ENCODE data around the gene NCS1. TPM values are rescaled to one million over a fixed set of nuclear protein-coding genes. Genes with fewer than 3 reads are reported as not detected.

Gene NCS1
- total and polyA plus RNA-seq, 5 experiments from 2014 or later = 0.30 TPM; not detected in 4

DNA sequence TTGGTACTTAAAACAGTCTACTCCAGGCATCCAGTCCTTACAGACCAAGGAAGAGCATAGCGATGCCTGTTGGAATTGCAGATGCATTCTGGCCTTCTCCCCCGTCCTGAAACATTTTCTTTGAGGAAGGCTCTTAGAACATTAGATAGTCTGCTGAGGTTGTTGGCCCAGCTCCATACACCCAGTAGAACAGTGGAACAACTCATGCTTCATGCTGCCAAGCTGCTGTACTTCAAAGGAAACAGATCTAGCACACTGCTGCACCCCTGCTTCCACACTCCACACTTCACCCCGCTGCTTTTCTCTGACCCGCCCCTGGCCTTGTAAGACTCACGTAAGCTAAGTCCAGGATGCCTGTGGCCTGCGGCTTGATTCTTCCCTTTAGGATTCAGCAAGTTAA is 33.4 kb upstream of the NCS1 start:
- peaks cover 5 to 30% (median 16%) of the 10 kb centered on the region in 3 donors for H3K36me3 Mint-ChIP-seq
- ATAC-seq (peak; percentile 84 to 93), DNase-seq (peak in 6 of 10 donors; percentile 8 to 43 (median 21))
- no peaks in the 10 kb centered on the region for H3K9me3 Mint-ChIP-seq
- POLR2A ChIA-PET = no interaction called here
- peak overlapping the region in 9 of 10 donors; percentile 17 to 75 (median 55) for H3K27ac Mint-ChIP-seq
- H3K27me3 Mint-ChIP-seq = peaks cover 0 to 5% (median 2%) of the 10 kb centered on the region in 5 donors
- peaks cover 22 to 62% (median 44%) of the 10 kb centered on the region in 4 donors for H3K4me1 Mint-ChIP-seq
- peak overlapping the region in 8 of 10 donors; percentile 42 to 69 (median 51) for H3K4me3 Mint-ChIP-seq

DNA sequence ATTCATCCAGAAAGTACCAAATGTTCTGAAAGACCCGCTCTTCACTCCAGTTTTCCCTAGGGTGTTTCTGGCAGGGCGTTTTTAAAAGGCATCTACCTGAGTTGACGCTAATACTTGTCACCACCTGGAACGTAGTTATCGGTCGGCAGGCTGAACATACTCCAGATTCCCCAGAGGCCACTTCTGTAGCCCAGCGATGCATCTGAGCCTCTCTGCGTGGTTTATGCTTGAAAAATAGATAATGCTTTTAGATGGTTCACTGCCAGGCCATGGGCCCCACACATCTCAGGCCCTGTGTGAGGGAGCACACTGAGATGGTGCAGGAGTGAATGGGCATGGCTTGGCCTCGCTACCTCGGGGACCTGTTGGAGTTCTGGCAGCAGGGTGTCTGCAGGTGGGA is 33.0 kb upstream of the NCS1 start:
- Mint-ChIP-seq H3K9me3 (no peaks in the 10 kb centered on the region), H3K27me3 (peaks cover 3 to 10% (median 6%) of the 10 kb centered on the region in 5 donors), H3K4me1 (peaks cover 26 to 66% (median 48%) of the 10 kb centered on the region in 4 donors), H3K4me3 (peak overlapping the region in 5 of 10 donors; percentile 42 to 69 (median 52)), H3K27ac (peak overlapping the region in 5 of 10 donors; percentile 47 to 75 (median 70)), H3K36me3 (peaks cover 5 to 27% (median 16%) of the 10 kb centered on the region in 3 donors)
- POLR2A ChIA-PET = no interaction called here
- DNase-seq (no peak), ATAC-seq (no peak)

DNA sequence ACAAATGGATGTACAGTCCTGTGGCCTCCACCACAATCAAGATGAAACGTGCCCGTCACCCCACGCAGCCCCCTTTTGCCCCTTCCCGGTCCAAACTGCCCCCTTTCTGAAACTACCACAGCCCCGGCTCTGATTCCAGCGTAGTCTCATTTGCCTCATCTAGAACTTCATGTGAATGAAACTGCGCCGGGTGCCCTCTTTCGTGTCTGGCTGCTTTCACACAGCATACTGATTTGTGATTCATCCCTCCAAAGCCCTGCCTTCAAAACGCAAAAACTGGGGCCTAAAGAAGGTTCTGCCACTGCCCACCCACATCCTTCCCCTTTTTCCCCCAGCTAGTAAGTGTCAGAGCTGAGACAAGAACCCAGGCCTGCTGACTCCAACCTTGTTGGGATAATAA is 31.5 kb upstream of the NCS1 start:
- H3K27me3 Mint-ChIP-seq = peaks cover 4 to 17% (median 12%) of the 10 kb centered on the region in 5 donors
- peaks cover 26 to 66% (median 51%) of the 10 kb centered on the region in 4 donors for H3K4me1 Mint-ChIP-seq
- no peaks in the 10 kb centered on the region for H3K9me3 Mint-ChIP-seq
- DNase-seq (no peak), ATAC-seq (no peak)
- peaks cover 0 to 19% (median 6%) of the 10 kb centered on the region in 3 donors for H3K36me3 Mint-ChIP-seq
- POLR2A ChIA-PET = no interaction called here
- H3K4me3 Mint-ChIP-seq = peak overlapping the region in 6 of 10 donors; percentile 9 to 74 (median 28)
- peak overlapping the region in 4 of 10 donors; percentile 31 to 88 (median 58) for H3K27ac Mint-ChIP-seq

DNA sequence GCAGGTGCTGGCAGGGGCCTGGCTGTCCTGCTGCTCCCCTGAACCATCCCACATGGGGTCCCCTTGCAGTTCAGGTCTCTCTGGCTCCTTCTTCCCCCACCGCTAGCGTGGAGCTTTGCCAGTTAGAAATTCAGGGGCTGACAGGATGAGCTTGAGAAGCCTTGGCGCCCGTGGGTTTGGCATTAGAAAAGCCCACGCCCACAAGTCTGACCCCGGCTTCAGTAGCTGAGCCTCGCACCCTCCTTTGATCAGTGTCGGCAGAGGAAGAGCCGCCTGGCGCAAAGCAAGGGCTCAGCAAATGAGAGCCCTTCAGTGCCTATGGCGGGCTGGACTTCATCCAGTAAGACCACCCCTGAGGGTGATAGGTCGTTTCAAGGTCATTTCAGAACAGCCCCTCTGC is 30.1 kb upstream of the NCS1 start:
- ATAC-seq = no peak

DNA sequence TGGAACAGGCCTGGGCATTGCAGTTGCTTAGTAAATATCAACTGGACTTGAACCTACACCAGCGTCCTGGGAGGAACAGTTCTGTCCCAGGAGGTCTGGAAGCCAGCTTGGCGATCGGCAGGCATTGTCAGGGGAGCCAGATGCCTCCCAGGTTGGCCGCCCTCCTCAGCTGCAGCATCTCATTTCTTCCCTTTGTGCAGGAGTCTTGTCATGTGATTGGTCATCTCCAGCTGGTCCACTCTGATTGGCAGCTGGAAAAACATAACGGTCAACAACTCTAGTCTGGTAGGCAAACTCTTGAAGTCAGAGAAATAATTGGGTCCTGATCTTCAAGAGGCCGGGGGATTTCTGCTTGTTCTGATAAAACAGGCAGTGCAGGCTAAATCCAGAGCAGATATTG is 29.6 kb upstream of the NCS1 start:
- H3K4me1 Mint-ChIP-seq = peaks cover 24 to 58% (median 48%) of the 10 kb centered on the region in 4 donors
- peak overlapping the region in 2 of 10 donors; percentile 4 to 7 for H3K27ac Mint-ChIP-seq
- H3K9me3 Mint-ChIP-seq = no peaks in the 10 kb centered on the region
- POLR2A ChIA-PET = interaction anchor here (0.6 to 1.5 kb wide), 2 partner anchors 11 to 14 kb away, joined by 4 to 6 read pairs; no protein-coding TSS in a partner anchor
- peaks cover 6 to 31% (median 19%) of the 10 kb centered on the region in 5 donors for H3K27me3 Mint-ChIP-seq
- H3K4me3 Mint-ChIP-seq = no peak overlapping the region
- DNase-seq (no peak), ATAC-seq (no peak)
- H3K36me3 Mint-ChIP-seq = peaks cover 0 to 2% (median 0%) of the 10 kb centered on the region in 3 donors

More for the DNA sequence above, 30.1 kb upstream of the NCS1 start:
- POLR2A ChIA-PET = interaction anchor here (0.6 to 1.5 kb wide), 2 partner anchors 11 to 14 kb away, joined by 4 to 6 read pairs; no protein-coding TSS in a partner anchor
- no peak overlapping the region for H3K27ac Mint-ChIP-seq
- peaks cover 0 to 6% (median 0%) of the 10 kb centered on the region in 3 donors for H3K36me3 Mint-ChIP-seq
- no peak overlapping the region for H3K4me3 Mint-ChIP-seq
- peaks cover 24 to 60% (median 48%) of the 10 kb centered on the region in 4 donors for H3K4me1 Mint-ChIP-seq
- no peak for DNase-seq
- H3K9me3 Mint-ChIP-seq = no peaks in the 10 kb centered on the region
- peaks cover 6 to 30% (median 19%) of the 10 kb centered on the region in 5 donors for H3K27me3 Mint-ChIP-seq

DNA sequence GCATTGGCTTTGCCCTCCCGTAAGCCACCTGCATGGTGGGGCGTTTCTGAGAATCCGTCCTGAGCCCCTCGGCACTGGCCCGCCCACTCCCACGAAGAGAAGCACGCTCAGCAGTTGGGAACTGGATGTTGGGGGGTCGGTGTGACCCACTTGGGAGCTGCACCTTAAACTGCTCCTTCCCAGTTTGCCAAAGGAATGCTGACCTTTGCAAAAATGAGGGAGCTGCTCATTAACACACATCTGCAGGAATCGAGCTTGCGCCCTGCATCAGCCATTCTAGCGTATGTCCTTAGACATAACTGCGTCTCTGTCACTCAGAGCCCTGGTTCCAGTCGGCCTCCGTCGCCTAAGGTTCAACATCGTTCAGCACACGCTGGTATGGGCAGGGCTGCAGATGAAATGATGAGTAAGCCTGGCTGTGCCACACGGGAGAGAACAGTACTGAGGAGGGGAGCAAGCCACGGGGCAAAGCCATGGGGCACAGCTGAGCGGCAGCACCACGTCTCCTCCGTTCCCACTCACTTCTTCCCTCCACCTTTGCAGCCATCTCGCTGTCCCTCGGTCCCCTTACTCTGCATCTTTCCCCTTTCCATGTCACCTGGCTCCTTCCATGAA is 28.8 kb upstream of the NCS1 start:
- Mint-ChIP-seq H3K4me1 (peaks cover 22 to 53% (median 43%) of the 10 kb centered on the region in 4 donors), H3K4me3 (peak overlapping the region in 9 of 10 donors; percentile 44 to 78 (median 61)), H3K36me3 (no peaks in the 10 kb centered on the region), H3K27me3 (peaks cover 6 to 31% (median 19%) of the 10 kb centered on the region in 5 donors), H3K9me3 (no peaks in the 10 kb centered on the region), H3K27ac (peak overlapping the region in 5 of 10 donors; percentile 19 to 56 (median 27))
- no peak for DNase-seq
- peak in 1 of 2 donors; percentile 21 for ATAC-seq
- POLR2A ChIA-PET = interaction anchor here (1.1 kb wide), 1 partner anchor 8 kb away, joined by 4 read pairs; no protein-coding TSS in a partner anchor

DNA sequence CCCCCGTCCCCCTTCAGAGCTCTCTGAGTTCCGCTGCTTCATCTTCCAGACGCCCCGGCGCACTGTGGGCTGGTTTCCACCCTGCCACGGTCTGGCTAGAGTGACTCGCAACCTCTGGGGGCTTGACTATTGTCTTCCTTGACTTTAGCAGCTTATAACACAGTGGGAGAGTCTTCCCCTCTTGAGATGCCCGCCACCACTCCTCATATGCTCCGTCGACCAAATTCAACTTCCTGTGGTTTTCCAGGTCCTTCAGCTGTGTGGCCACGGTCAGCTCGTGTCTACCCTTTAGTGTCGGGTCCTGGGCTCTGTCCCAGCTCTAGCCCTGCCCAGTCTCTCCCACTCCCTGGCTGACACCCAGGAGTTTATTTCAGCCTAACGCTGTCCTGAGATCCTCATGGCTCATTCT is 28.2 kb upstream of the NCS1 start:
- Mint-ChIP-seq H3K36me3 (no peaks in the 10 kb centered on the region), H3K27ac (peak overlapping the region in 5 of 10 donors; percentile 25 to 68 (median 49)), H3K27me3 (peaks cover 6 to 31% (median 19%) of the 10 kb centered on the region in 5 donors), H3K9me3 (no peaks in the 10 kb centered on the region), H3K4me3 (peak overlapping the region in 9 of 10 donors; percentile 44 to 78 (median 61)), H3K4me1 (peaks cover 16 to 47% (median 38%) of the 10 kb centered on the region in 4 donors)
- DNase-seq = peak in 2 of 10 donors; percentile 18 to 24
- ATAC-seq = peak; percentile 54 to 61
- POLR2A ChIA-PET = interaction anchor here (1.1 kb wide), 1 partner anchor 9 kb away, joined by 4 read pairs; no protein-coding TSS in a partner anchor

DNA sequence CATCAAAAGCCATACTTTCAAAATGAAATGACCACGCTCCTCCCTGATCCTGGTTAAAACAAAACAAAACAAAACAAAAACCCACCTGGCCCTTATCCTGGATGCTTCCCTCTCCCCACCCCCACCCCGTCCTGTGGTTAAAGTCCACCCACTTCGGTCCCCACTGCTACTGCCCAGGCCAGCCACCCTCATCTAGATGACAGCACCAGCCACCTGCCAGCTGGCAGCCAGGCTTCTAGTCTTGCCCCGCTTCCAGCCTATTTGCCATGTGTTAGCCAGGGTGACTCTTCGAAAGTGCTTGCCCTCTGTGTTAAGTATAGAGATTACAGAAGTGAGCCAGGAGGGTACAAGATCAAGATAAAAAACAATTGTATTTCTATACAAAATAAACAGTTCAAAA is 27.5 kb upstream of the NCS1 start:
- DNase-seq (no peak), ATAC-seq (no peak)
- Mint-ChIP-seq H3K4me1 (peaks cover 13 to 39% (median 31%) of the 10 kb centered on the region in 4 donors), H3K27me3 (peaks cover 6 to 31% (median 19%) of the 10 kb centered on the region in 5 donors), H3K9me3 (no peaks in the 10 kb centered on the region), H3K36me3 (no peaks in the 10 kb centered on the region), H3K27ac (peak overlapping the region in 1 of 10 donors; percentile 51), H3K4me3 (peak overlapping the region in 3 of 10 donors; percentile 38 to 78 (median 53))
- POLR2A ChIA-PET = no interaction called here

DNA sequence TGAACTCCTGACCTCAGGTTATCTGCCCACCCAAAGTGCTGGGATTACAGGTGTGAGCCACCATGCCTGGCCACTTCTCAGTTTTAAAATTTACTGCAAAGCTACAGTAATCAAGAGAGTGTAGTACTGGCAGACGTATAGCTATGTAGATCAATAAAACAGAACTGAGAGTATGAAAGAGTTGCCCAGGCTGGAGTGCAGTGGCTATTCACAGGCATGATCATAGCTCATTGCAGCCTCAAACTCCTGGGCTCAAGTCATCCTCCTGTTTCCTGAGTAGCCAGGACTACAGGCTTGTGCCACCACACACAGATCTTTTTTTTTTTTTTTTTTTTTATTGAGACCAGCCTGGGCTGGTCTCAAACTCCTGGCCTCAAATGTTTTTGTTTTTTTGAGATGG is 26.5 kb upstream of the NCS1 start:
- H3K27ac Mint-ChIP-seq = peak overlapping the region in 1 of 10 donors; percentile 27
- no peaks in the 10 kb centered on the region for H3K9me3 Mint-ChIP-seq
- POLR2A ChIA-PET = no interaction called here
- DNase-seq (no peak), ATAC-seq (no peak)
- H3K27me3 Mint-ChIP-seq = peaks cover 6 to 31% (median 19%) of the 10 kb centered on the region in 5 donors
- peaks cover 11 to 30% (median 21%) of the 10 kb centered on the region in 4 donors for H3K4me1 Mint-ChIP-seq
- H3K4me3 Mint-ChIP-seq = no peak overlapping the region
- no peaks in the 10 kb centered on the region for H3K36me3 Mint-ChIP-seq

DNA sequence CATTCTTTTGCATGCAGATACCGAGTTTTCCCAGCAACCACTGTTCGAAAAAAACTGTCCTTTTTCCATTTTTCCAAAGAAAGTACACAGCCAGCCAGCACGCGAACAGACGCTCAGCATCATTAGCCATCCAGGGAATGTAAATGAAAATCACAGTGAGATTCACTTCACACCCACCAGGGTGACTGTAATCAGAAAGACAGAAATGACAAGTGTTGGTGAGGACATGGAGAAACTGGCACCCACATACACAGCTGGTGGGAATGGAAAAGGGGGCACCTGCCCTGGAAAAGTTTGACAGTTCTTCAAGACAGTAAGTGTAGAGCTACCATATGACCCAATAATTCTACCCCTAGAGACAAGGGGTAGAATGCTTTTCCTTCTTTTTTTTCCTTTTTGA is 25.0 kb upstream of the NCS1 start:
- ATAC-seq = no peak
- Mint-ChIP-seq H3K27ac (no peak overlapping the region), H3K27me3 (peaks cover 6 to 31% (median 19%) of the 10 kb centered on the region in 5 donors), H3K4me3 (no peak overlapping the region), H3K9me3 (no peaks in the 10 kb centered on the region), H3K36me3 (no peaks in the 10 kb centered on the region), H3K4me1 (peaks cover 9 to 16% (median 13%) of the 10 kb centered on the region in 4 donors)
- no peak for DNase-seq
- POLR2A ChIA-PET = interaction anchor here (0.6 kb wide), 1 partner anchor 261 kb away, joined by 5 read pairs; no protein-coding TSS in a partner anchor

DNA sequence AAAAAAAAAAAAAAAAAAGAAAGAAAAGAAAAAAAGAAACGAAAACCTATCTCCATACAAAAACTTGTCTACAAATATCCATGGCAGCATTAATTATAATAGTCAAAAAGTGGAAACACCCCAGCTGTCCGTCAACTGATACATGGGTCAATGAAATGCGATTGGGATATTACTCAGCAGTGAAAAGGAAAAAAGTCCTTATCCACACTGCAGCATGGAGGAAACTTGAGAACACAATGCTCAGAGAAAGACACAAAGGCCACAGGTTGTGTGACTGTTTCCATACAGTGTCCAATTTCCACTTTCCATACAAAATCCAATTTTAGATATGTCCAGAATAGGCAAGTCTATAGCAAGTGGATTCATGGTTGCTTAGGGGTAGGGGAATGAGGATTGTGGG is 24.3 kb upstream of the NCS1 start:
- POLR2A ChIA-PET = interaction anchor here (0.6 kb wide), 1 partner anchor 155 kb away, joined by 3 read pairs; no protein-coding TSS in a partner anchor
- no peak overlapping the region for H3K27ac Mint-ChIP-seq

DNA sequence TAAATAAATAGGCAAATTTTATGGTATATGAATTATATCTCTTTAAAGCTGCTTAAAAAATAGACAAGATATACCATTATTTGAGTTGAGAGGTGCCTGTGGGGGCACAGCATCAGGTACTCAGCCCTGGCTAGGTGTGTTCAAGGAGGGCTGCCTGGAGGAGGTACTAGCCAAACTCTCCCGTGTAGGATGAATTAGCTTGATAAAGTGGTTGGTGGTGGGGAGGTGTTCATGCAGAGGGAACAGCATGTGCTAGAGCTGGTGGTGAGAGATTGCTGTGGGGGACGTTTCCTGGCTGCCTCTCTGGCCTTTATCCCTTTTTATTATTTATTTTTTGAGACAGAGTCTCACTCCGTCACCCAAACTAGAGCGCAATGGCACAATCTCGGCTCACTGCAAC is 23.2 kb upstream of the NCS1 start:
- Mint-ChIP-seq H3K9me3 (no peaks in the 10 kb centered on the region), H3K36me3 (no peaks in the 10 kb centered on the region), H3K4me1 (peaks cover 1 to 8% (median 4%) of the 10 kb centered on the region in 4 donors), H3K4me3 (no peak overlapping the region), H3K27ac (peak overlapping the region in 1 of 10 donors; percentile 34), H3K27me3 (peaks cover 1 to 24% (median 13%) of the 10 kb centered on the region in 5 donors)
- POLR2A ChIA-PET = interaction anchor here (0.6 kb wide), 1 partner anchor 71 kb away, joined by 3 read pairs; no protein-coding TSS in a partner anchor
- no peak for DNase-seq
- no peak for ATAC-seq

More for the DNA sequence above, 24.3 kb upstream of the NCS1 start:
- peaks cover 9 to 15% (median 11%) of the 10 kb centered on the region in 4 donors for H3K4me1 Mint-ChIP-seq
- H3K4me3 Mint-ChIP-seq = no peak overlapping the region
- no peak for ATAC-seq
- H3K27me3 Mint-ChIP-seq = peaks cover 6 to 31% (median 19%) of the 10 kb centered on the region in 5 donors
- H3K36me3 Mint-ChIP-seq = no peaks in the 10 kb centered on the region
- no peaks in the 10 kb centered on the region for H3K9me3 Mint-ChIP-seq
- DNase-seq = no peak

All from naive thymus-derived CD8-positive, alpha-beta T cell (primary cell).